Nucleus accumbens (tissue), 56 donors: ENCODE data around the gene DCAF4.
"Not testable (repeated sequence)": the region's sequence is repeated elsewhere in the genome, so short reads cannot be mapped to it uniquely, and the experiment has no call there.

Source experiments
- DNase-seq, 56 donors: peaks; one replicate each; lab custom pipeline; 2025; lab: John Stamatoyannopoulos, UW

The DCAF4 gene

DNA sequence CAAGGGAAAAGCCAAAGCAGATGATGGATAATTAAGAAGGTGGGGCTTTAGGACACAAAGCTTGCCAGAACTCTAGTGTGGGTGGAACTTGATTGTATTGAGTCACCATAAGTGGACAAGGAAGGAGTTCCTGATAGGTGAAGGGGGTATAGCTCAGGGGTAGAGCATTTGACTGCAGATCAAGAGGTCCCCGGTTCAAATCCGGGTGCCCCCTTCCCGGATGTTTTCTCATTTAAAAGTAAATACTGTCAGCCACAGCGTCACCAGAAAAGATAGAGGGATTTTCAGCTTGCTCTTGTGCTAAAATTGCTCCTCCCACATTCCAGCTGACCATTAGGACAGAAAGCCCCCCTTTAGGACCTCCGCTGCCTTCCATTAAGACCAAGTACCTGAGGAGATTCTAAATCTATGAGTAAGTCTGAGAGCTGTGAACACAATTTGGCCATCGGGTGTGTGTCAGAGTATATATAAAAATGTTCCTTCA lies 36.6 kb downstream of the DCAF4 start:
- DNase-seq, result no peak

DNA sequence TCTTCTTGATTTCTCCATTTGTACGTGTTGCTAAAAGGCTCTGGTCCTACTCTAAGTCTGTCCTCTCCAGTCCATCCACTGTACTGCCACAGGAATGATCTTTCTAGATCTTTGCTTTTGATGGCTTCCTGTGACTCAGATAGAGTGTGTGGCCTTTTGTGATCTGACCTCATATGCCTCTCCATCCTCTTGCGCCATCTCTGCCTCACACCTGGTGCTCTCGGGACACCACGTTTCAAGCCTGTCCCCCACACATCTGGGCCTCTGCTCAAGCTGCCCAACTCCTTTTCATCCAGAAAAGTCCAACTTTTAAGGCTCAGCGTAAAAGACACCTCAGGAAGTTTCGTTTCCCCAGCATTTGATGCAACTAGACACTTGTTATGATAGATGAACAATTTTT lies 39.0 kb downstream of the DCAF4 start:
- DNase-seq, result no peak

DNA sequence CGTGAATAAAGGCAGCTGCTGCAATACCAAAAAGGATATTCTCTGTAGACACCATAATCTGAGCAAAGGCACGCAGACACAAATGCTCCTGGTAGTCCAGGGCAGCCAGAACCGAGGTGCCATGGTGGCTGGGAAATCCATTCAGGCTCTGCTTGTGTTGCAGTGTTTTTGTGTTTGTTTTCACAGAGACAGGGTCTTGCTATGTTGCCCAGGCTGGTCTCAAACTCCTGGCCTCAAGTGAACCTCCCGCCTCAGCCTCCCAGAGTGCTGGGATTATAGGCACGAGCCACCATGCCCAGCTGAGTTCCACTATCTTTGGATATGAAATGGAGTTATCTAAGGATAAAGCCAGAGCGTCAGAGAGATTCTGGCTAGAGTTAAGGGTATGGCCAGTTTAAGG lies 39.8 kb downstream of the DCAF4 start:
- no peak for DNase-seq

DNA sequence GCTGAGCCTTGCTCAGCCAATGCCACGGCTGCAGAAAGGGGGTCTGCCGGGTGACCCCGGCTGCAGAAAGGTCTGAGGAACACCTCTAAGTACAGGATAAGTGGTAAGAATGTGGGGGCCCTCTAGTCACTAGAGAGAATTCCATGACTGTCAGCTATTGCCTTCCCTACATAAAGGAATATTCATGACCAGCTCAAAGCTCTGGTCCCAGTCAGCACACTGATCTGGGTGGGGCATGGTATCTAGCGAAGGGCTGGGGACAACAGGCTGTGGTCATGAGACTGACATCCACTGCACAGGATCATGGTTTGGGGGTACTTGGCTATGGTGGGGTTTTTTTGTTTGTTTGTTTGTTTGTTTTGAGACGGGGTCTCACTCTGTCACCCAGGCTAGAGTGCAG lies 42.1 kb downstream of the DCAF4 start:
- no peak for DNase-seq

DNA sequence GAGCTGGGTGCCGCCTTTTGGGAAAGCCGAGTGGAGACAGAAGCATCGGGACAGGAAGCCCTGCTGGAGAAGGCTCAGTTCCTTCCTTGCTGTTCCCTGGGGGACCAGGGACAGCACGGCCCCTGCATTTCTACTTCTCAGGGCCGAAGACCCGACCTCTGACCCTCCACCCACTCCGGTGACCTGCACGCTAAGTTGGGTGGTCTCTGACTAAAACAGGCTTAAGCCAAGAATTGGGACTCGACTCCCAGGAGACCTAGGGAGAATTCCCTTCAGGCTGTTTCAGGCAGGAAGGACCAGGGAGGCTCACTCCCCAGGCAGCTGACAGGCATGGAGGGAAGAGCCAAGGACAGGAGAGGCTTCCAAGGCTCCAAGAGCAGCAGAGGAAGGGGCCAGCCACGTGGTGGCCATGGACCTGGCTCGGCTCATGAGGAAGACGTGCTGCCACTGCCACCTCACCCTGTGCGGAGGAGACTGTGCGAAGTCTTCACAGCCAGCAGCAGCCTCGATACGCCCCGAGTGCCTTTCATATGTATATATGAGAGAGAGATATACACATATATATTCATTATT lies 43.9 kb downstream of the DCAF4 start:
- peak in 1 of 56 donors; percentile 21 for DNase-seq

DNA sequence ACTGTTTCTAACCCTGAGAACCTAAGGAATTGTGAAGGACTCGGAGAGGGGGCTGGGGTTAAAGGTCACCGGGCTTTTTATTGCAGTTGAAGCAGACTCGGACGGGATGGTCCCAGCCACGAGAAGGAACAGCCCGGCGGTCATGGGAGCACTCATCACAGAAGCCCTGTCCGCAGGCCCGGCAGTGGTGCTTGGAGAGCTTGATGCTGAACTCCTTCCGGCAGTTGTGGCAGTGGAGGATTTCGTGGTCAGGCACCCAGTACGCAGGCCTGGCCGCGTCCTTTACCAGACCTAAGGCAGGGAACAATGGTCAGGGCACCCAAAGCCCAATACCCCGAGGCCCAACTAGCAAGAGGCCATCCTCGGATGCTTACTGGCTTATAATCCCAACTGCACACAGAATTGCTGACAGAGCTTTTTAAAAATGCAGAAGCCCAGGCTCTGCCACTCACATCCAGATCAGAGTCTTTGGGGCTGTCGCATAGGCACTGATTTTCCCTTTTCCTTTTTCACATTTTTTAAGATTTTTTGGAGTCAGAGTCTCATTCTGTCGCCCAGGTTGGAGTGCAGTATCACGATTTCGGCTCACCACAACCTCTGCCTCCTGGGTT lies 44.7 kb downstream of the DCAF4 start:
- no peak for DNase-seq

DNA sequence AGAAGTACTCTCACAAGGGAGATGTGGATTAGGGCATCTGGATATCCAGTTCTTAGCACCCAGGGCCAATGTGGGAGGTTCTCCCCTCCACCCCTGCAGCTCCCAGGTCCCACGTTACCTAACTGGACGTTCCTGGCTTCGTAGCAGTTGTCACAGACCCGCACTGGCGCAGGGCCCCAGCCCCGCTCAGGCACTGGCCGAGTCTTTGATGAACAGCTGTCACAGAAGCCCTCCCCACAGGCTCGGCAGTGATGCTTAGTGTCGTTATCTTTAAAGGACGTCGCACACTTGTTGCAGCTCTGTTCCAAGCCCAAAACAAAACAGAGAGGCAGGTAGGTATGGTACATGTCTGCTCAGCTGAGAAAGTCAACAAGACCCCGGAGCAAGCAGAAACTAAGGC lies 48.4 kb downstream of the DCAF4 start:
- no peak for DNase-seq

DNA sequence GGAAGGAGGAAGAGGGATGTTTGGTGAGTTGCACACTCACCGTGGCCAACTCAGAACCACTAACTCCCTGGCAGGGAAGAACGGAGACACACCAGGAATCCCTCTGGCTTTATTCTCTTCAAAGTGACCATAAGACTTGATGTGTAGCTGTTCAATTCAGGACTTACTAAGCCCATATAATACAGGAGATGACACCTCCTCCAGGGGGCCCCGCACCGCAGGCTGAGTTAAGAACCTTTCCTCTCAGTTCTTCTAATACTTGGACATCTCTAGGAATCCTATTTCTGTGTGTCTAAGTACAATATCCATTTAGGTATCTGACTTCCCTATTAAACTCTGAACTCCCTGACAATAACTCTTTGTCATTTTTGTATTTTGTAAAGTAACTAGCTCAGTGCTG lies 49.5 kb downstream of the DCAF4 start:
- no peak for DNase-seq

DNA sequence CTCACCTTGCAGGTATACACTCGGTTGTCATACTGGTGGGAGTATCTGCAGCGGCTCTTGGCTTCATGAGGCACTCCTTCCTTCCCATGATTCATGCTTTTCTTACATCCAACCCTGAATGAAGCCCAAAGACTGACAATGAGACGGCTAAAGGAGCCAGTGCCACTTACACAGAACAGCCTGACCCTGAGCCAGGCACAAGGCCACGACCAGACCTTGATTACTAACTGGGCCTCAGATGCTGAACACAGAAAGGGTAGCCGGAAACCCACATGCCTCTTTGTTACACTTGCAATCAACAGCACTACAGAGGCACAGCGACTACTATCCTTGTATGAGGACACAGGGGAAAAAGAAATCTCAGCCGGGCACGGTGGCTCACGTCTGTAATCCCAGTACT lies 52.6 kb downstream of the DCAF4 start:
- no peak for DNase-seq

DNA sequence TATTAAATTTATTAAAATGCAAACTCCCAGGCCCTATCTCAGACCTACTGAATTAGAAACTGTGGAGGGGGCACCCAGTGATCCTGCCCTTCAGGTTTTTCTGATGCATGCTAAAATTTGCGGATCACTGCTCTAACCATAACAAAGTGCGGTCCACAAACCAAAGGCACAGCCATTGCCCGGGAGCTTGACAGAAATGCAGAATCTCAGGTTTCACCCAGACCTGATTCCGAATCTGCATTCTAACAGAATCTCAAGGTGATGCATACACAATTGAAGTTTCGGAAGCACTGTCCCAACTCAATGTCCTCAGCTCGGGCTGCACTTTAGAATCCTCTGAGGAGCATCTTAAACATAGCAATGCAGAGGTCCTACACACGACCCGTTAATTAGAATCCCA lies 54.6 kb downstream of the DCAF4 start:
- no peak for DNase-seq

DNA sequence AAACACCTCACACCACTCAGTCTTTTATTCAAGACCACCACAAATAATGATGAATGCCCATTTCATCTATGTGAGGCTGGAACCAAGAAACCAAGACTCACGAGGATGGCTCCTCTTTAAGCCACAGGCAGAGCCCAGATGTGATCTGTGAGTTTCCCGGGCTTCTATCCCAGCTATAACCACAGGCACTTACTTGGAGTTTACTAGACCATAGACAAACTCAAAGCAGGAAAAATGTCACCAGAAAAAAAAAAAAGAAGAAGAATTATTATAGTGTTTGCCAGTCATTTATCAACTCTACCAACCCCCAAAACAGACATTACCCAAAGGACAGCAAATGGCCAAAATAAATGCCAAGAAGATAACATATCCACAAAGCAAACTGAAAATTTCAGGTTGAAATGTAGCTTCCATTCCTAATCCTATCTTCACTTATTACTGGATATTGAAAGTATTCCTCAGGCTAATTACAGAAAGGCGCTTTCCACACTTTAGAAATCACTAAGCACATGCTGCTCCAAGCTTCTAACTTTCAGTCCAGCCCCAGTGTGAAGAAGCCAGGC lies 56.0 kb downstream of the DCAF4 start:
- DNase-seq, result no peak

DNA sequence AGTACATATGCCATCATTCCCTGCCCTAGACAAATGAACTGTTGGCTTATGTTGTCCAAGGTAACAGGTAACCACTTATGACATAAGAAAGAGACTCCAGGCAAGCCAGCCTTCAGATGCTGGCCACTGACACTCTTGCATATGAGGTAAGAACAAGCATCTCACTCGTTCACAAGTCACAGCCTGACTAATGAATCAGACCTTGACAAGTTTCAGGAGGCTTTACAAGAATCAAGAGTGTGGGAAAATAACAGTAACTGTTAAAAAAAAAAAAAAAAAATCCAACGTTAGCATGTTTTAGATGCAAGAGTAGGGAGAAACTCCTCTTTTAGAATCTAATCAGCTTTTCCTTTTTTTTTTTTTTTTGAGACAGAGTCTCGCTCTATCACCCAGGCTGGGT lies 60.0 kb downstream of the DCAF4 start:
- no peak for DNase-seq

DNA sequence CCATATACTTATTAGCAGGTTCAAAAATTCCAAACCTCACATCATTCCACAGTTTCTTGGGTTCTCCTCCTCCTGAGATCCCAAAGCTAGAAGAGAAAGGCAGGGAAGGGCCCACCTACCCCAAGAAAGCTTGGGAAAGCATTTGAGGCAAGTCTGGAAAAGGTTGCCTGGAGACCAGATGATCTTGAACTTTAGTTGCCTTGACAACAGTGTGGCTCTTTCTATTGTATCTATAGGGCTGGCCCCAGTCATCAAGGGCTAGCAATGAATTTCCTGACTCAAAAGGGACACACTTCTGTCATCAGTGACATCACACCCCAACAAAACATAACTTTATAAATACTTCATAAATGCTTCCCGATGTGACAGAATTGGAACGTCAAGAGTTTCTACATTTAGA lies 60.6 kb downstream of the DCAF4 start:
- no peak for DNase-seq

DNA sequence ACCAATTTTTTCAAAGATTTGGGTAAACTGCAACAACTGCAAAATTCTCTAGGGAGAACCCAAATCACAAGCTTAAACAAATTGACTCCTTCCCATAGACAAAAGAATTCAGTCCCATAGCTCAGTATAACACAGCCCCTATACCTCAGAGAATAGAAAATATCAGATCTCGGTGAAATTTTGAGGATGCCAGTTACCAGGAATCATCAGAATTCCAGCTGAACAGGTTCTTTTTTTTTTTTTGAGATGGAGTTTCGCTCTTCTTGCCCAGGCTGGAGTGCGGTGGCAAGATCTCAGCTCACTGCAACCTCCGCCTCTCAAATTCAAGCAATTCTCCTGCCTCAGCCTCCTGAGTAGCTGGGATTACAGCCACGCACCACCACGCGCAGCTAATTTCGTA lies 63.9 kb downstream of the DCAF4 start:
- DNase-seq, result no peak

DNA sequence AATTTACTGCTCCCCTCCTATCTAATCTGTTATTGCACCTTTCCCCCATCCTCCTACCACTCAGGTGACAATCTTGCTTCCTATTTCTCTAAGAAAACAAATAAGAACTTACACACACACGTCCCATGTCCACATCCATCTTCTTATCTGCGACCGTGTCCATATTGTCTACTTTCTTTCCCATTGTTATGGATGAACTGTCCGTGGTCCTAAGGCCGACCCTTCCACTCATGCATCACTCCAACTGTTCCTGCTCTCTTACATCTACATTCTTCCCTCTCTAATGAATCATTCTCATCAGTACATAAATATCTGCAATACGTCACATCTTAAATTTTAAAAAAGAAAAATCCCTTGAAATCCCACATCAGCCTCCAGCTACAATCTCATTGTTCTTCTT lies 70.7 kb downstream of the DCAF4 start:
- no peak for DNase-seq

DNA sequence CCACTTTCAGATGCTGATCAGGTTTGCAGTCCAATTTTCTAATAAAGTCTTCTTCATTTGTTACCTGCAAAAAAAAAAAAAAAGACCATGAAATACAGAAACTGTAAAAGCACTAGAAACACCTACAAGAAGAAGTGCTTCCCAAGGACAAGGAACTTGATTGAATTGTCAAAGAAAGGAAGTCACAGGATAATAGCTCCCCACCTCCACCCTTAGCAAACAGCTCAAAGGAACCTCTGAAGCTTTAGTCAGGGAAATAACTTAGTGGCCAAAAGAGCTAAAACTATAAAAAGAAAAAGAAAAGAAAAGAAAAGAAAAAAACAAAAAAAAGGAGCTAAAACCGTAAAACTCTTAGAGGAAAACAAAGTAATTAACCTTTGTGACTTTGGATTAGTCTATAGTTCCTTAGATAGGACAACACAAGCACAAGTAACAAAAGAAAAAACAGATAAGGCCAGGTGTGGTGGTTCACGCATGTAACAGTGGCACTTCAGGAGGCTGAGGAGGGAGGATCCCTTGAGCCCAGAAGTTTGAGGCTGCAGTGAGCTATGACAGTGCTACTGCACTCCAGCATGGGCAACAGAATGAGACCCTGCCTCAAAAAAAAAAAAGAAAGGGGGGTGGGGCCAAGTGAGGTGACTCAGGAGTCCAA lies 72.1 kb downstream of the DCAF4 start:
- DNase-seq, result peak in 1 of 56 donors; percentile 2

DNA sequence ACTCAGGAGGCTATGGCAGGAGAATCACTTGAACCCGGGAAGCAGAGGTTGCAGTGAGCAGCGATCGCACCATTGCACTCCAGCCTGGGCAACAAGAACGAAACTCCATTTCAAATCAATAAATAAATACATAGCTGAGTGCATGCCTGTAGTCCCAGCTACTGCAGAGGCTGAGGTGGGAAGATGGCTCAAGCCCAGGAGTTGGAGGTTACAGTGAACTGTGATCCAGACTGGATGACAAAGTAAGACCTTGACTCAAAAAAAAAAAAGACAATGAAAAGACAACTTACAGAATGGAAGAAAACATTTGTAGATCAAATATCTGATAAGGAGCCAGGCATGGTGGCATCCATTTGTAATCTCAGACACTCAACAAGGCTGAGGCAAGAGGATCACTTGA lies 73.1 kb downstream of the DCAF4 start:
- DNase-seq, result no peak

DNA sequence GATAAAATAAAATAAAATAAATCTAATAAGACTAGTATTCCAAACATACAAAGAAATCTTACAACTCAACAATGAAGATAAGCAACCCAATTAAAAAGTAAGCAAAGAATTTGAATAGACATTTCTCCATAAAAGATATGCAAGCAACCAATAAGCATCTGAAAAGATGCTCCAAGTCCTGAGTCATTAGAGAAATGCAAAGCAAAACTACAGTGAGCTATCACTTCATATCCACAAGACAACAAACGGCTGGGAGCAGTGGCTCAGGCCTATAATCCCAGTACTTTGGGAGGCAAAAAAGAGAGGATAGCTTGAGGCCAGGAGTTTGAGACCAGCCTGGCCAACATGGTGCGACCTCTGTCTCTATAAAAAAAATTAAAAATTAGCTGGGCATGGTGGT lies 73.8 kb downstream of the DCAF4 start:
- no peak for DNase-seq

DNA sequence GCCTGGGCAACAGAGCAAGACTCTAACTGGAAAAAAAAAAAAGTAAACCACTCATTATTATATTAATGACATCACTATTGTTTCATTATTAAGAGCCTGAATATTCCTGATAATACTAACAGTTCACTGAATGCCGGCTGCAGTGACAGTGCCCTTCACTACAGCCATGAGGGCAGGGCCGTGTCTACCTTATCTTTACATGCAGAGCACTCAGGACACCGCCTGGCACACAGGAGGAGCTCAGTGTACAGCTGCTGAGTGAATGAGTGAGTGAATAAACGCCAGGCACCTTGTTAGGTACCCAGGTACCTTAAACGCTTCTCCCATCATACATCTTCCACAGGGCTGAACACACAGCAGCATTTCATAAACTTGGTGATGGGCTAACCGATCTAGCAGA lies 77.4 kb downstream of the DCAF4 start:
- no peak for DNase-seq

DNA sequence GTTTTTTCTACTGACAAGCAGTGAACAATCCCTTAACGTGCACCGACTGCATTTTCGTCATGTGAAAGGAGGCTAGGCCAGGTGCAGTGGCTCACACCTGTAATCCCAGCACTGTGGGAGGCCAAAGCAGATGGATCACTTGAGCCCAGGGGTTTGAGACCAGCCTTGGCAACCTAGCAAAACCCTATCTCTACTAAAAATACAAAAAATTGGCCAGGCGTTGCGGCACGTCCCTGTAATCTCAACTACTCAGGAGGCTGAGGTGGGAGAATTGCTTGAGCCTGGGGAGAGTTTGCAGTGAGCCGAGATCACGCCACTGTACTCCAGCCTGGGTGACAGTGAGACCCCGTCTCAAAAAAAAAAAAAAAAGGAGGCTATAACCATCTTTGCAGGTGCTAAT lies 78.4 kb downstream of the DCAF4 start:
- not testable (repeated sequence) for DNase-seq

DNA sequence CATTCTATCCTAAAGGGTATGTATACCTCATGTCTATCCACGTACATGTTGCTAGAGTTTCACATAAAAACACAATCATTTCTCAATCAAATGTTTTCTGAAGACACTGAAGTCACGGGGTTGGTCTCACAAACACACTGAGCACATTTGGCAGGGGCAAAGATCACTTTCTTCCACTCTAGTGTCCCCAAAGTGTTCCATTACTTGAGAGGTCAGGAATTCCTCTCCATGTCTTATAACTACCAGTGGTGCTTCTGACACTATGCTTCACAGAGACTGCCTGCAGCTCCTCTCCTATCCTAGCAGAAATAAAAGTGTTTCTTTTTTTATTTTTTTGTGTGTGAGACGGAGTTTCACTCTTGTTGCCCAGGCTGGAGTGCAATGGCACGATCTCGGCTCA lies 81.6 kb downstream of the DCAF4 start:
- no peak for DNase-seq

DNA sequence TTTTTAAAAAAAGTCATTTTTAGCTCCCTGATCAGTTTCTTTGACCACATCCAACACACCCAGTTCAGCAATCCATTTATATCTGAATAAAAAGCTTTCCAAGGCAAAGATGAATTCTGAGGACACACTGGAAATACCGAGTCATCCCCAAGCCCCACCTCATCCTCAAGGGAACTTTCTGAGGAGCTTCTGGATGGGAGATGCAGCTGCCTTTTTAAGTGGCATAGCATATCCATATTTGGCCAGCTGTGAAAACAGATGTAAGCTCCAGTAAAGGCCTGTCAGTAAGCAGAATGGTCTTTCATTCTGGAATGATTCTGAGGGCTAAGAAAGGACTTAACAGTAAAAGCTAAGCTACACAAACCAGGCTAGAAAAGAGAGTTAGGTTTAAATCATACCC lies 82.2 kb downstream of the DCAF4 start:
- no peak for DNase-seq
